ENCODE data around the gene GSE1. TPM values are rescaled to one million over a fixed set of nuclear protein-coding genes. Genes with fewer than 3 reads are reported as not detected.

The GSE1 gene
- total RNA-seq, 2 donors from 2014 or later: 57.2 to 62.5 TPM

- DNase-seq (ENCODE audit: low spot score): no peak
- intact Hi-C loops (cut with DNase I): no loop called here
Observed at GRCh38 chr16:85650135-85650843, 37.2 kb downstream of the GSE1 start.

GRCh38 chr16:85650844-85651628 is 37.9 kb downstream of the GSE1 start:
- no peak for DNase-seq (ENCODE audit: low spot score)
- intact Hi-C loops (cut with DNase I): no loop called here

GRCh38 chr16:85651629-85652430 is 38.7 kb downstream of the GSE1 start:
- intact Hi-C loops (cut with DNase I): no loop called here
- DNase-seq (ENCODE audit: low spot score): no peak

- intact Hi-C loops (cut with DNase I): no loop called here
Observed at GRCh38 chr16:85652431-85653221, 39.5 kb downstream of the GSE1 start.

GRCh38 chr16:85653290-85653891 is 40.3 kb downstream of the GSE1 start:
- intact Hi-C loops (cut with DNase I): no loop called here
- no peak for DNase-seq (ENCODE audit: low spot score)

More at GRCh38 chr16:85652431-85653221, 39.5 kb downstream of the GSE1 start:
- no peak for DNase-seq (ENCODE audit: low spot score)

- intact Hi-C loops (cut with DNase I): no loop called here
- no peak for DNase-seq (ENCODE audit: low spot score)
Observed at GRCh38 chr16:85654251-85655095, 41.4 kb downstream of the GSE1 start.

GRCh38 chr16:85655216-85656129 is 42.4 kb downstream of the GSE1 start:
- intact Hi-C loops (cut with DNase I): loop anchor here in 1 of 2 donors (1.0 kb wide), 1 partner anchor 39 kb away; no protein-coding TSS in a partner anchor
- no peak for DNase-seq (ENCODE audit: low spot score)

GRCh38 chr16:85656351-85657266 is 43.5 kb downstream of the GSE1 start:
- no peak for DNase-seq (ENCODE audit: low spot score)
- intact Hi-C loops (cut with DNase I): loop anchor here in 1 of 2 donors (1.0 kb wide), 1 partner anchor 40 kb away; no protein-coding TSS in a partner anchor

GRCh38 chr16:85657267-85657650 is 44.1 kb downstream of the GSE1 start:
- intact Hi-C loops (cut with DNase I): no loop called here
- no peak for DNase-seq (ENCODE audit: low spot score)

- intact Hi-C loops (cut with DNase I): no loop called here
- DNase-seq (ENCODE audit: low spot score): no peak
Observed at GRCh38 chr16:85657996-85658395, 44.9 kb downstream of the GSE1 start.

- DNase-seq (ENCODE audit: low spot score): no peak
Observed at GRCh38 chr16:85658504-85659326, 45.6 kb downstream of the GSE1 start.

GRCh38 chr16:85659336-85659735 is 46.2 kb downstream of the GSE1 start:
- no peak for DNase-seq (ENCODE audit: low spot score)
- intact Hi-C loops (cut with DNase I): no loop called here

More at GRCh38 chr16:85658504-85659326, 45.6 kb downstream of the GSE1 start:
- intact Hi-C loops (cut with DNase I): no loop called here

- DNase-seq (ENCODE audit: low spot score): no peak
- intact Hi-C loops (cut with DNase I): no loop called here
Observed at GRCh38 chr16:85659805-85660511, 46.8 kb downstream of the GSE1 start.

Data from posterior vena cava (tissue), 2 donors.